ENCODE data around the gene SERPINF2.
A peak's percentile ranks its signal among the peaks of the same experiment; 100 is the strongest.

Gene SERPINF2

GRCh38 chr17:1725642-1726511 lies 16.8 kb upstream of the SERPINF2 start:
- H3K36me3 ChIP-seq (ENCODE audit: control insufficient read depth, insufficient read depth, low read length): no peaks in the 10 kb centered on the region
- H4K8ac ChIP-seq (ENCODE audit: low read depth, low read length): no peak overlapping the region
- H4K5ac ChIP-seq (ENCODE audit: low read length): no peak overlapping the region
- no peaks in the 10 kb centered on the region for H3K79me1 ChIP-seq (ENCODE audit: low read length)
- H3K9ac ChIP-seq (ENCODE audit: low read length): no peak overlapping the region
- no peaks in the 10 kb centered on the region for H3K79me2 ChIP-seq (ENCODE audit: control insufficient read depth, insufficient read depth, low read length)
- no peak overlapping the region for H3K4ac ChIP-seq (ENCODE audit: low read depth, low read length)
- no peak overlapping the region for H2AK5ac ChIP-seq (ENCODE audit: low read length)
- no peak overlapping the region for H3K18ac ChIP-seq (ENCODE audit: low read length)
- H3K27ac ChIP-seq (ENCODE audit: low read depth, low read length): no peak overlapping the region
- H3K56ac ChIP-seq (ENCODE audit: low read length): peak overlapping the region; percentile 19
- WGBS (ENCODE audit: extremely low coverage, insufficient coverage, low lambda C conversion rate): no CpG with 5 or more reads among the region's 54 CpGs
- no peak overlapping the region for H3K4me3 ChIP-seq (ENCODE audit: low read length)
- no peak overlapping the region for H3K4me2 ChIP-seq (ENCODE audit: low read length)
- DNase-seq: no peak
- no peaks in the 10 kb centered on the region for H3K4me1 ChIP-seq (ENCODE audit: control insufficient read depth, low read depth, low read length)
- H2BK15ac ChIP-seq (replicated peaks; ENCODE audit: low read depth): no peak overlapping the region
- H2BK120ac ChIP-seq (ENCODE audit: low read depth, low read length): no peak overlapping the region
- H2BK5ac ChIP-seq (ENCODE audit: low read length): no peak overlapping the region
- no peaks in the 10 kb centered on the region for H3K27me3 ChIP-seq (ENCODE audit: insufficient read depth, low read length, poor library complexity)
- H3K23ac ChIP-seq (ENCODE audit: low read length): peak overlapping the region; percentile 1

GRCh38 chr17:1726626-1727257 lies 15.9 kb upstream of the SERPINF2 start:
- H4K5ac ChIP-seq (ENCODE audit: low read length): no peak overlapping the region
- H2AK5ac ChIP-seq (ENCODE audit: low read length): no peak overlapping the region
- H2BK5ac ChIP-seq (ENCODE audit: low read length): no peak overlapping the region
- no peaks in the 10 kb centered on the region for H3K4me1 ChIP-seq (ENCODE audit: control insufficient read depth, low read depth, low read length)
- no peak overlapping the region for H3K23ac ChIP-seq (ENCODE audit: low read length)
- H3K56ac ChIP-seq (ENCODE audit: low read length): no peak overlapping the region
- no peaks in the 10 kb centered on the region for H3K79me2 ChIP-seq (ENCODE audit: control insufficient read depth, insufficient read depth, low read length)
- no peak overlapping the region for H3K27ac ChIP-seq (ENCODE audit: low read depth, low read length)
- H3K9ac ChIP-seq (ENCODE audit: low read length): no peak overlapping the region
- H2BK15ac ChIP-seq (replicated peaks; ENCODE audit: low read depth): no peak overlapping the region
- H3K4me3 ChIP-seq (ENCODE audit: low read length): no peak overlapping the region
- H2BK120ac ChIP-seq (ENCODE audit: low read depth, low read length): no peak overlapping the region
- no CpG with 5 or more reads among the region's 18 CpGs for WGBS (ENCODE audit: extremely low coverage, insufficient coverage, low lambda C conversion rate)
- H3K36me3 ChIP-seq (ENCODE audit: control insufficient read depth, insufficient read depth, low read length): no peaks in the 10 kb centered on the region
- DNase-seq: no peak
- no peak overlapping the region for H3K4ac ChIP-seq (ENCODE audit: low read depth, low read length)
- no peak overlapping the region for H3K18ac ChIP-seq (ENCODE audit: low read length)
- H3K79me1 ChIP-seq (ENCODE audit: low read length): no peaks in the 10 kb centered on the region
- H3K4me2 ChIP-seq (ENCODE audit: low read length): no peak overlapping the region
- H3K27me3 ChIP-seq (ENCODE audit: insufficient read depth, low read length, poor library complexity): no peaks in the 10 kb centered on the region
- no peak overlapping the region for H4K8ac ChIP-seq (ENCODE audit: low read depth, low read length)

- Histone ChIP-seq H3K9ac (ENCODE audit: low read length) (no peak overlapping the region), H3K79me2 (ENCODE audit: control insufficient read depth, insufficient read depth, low read length) (no peaks in the 10 kb centered on the region), H3K4me3 (ENCODE audit: low read length) (no peak overlapping the region), H3K79me1 (ENCODE audit: low read length) (no peaks in the 10 kb centered on the region), H3K4me1 (ENCODE audit: control insufficient read depth, low read depth, low read length) (no peaks in the 10 kb centered on the region), H3K23ac (ENCODE audit: low read length) (no peak overlapping the region), H2AK5ac (ENCODE audit: low read length) (no peak overlapping the region), H4K5ac (ENCODE audit: low read length) (no peak overlapping the region), H2BK5ac (ENCODE audit: low read length) (no peak overlapping the region), H3K27me3 (ENCODE audit: insufficient read depth, low read length, poor library complexity) (no peaks in the 10 kb centered on the region), H4K8ac (ENCODE audit: low read depth, low read length) (no peak overlapping the region), H3K27ac (ENCODE audit: low read depth, low read length) (no peak overlapping the region), H3K18ac (ENCODE audit: low read length) (no peak overlapping the region), H2BK120ac (ENCODE audit: low read depth, low read length) (no peak overlapping the region), H3K4ac (ENCODE audit: low read depth, low read length) (no peak overlapping the region), H3K4me2 (ENCODE audit: low read length) (no peak overlapping the region), H3K56ac (ENCODE audit: low read length) (no peak overlapping the region), H2BK15ac (replicated peaks; ENCODE audit: low read depth) (no peak overlapping the region), H3K36me3 (ENCODE audit: control insufficient read depth, insufficient read depth, low read length) (no peaks in the 10 kb centered on the region)
- WGBS (ENCODE audit: extremely low coverage, insufficient coverage, low lambda C conversion rate): no CpG with 5 or more reads among the region's 21 CpGs
- no peak for DNase-seq
Measured at GRCh38 chr17:1727258-1727789, 15.3 kb upstream of the SERPINF2 start.

GRCh38 chr17:1727876-1728630 lies 14.6 kb upstream of the SERPINF2 start:
- Histone ChIP-seq H3K27me3 (ENCODE audit: insufficient read depth, low read length, poor library complexity) (no peaks in the 10 kb centered on the region), H3K27ac (ENCODE audit: low read depth, low read length) (no peak overlapping the region), H2BK120ac (ENCODE audit: low read depth, low read length) (no peak overlapping the region), H2AK5ac (ENCODE audit: low read length) (no peak overlapping the region), H3K79me1 (ENCODE audit: low read length) (no peaks in the 10 kb centered on the region), H3K23ac (ENCODE audit: low read length) (no peak overlapping the region), H3K56ac (ENCODE audit: low read length) (no peak overlapping the region), H3K4me2 (ENCODE audit: low read length) (no peak overlapping the region), H3K4ac (ENCODE audit: low read depth, low read length) (no peak overlapping the region), H3K79me2 (ENCODE audit: control insufficient read depth, insufficient read depth, low read length) (no peaks in the 10 kb centered on the region), H3K36me3 (ENCODE audit: control insufficient read depth, insufficient read depth, low read length) (no peaks in the 10 kb centered on the region), H3K18ac (ENCODE audit: low read length) (no peak overlapping the region), H3K9ac (ENCODE audit: low read length) (no peak overlapping the region), H4K8ac (ENCODE audit: low read depth, low read length) (no peak overlapping the region), H2BK15ac (replicated peaks; ENCODE audit: low read depth) (no peak overlapping the region), H3K4me1 (ENCODE audit: control insufficient read depth, low read depth, low read length) (no peaks in the 10 kb centered on the region), H2BK5ac (ENCODE audit: low read length) (no peak overlapping the region), H3K4me3 (ENCODE audit: low read length) (no peak overlapping the region), H4K5ac (ENCODE audit: low read length) (no peak overlapping the region)
- no CpG with 5 or more reads among the region's 28 CpGs for WGBS (ENCODE audit: extremely low coverage, insufficient coverage, low lambda C conversion rate)
- no peak for DNase-seq

- H3K27me3 ChIP-seq (ENCODE audit: insufficient read depth, low read length, poor library complexity): no peaks in the 10 kb centered on the region
- H3K23ac ChIP-seq (ENCODE audit: low read length): no peak overlapping the region
- H3K4ac ChIP-seq (ENCODE audit: low read depth, low read length): no peak overlapping the region
- no peak overlapping the region for H3K27ac ChIP-seq (ENCODE audit: low read depth, low read length)
- no peak overlapping the region for H3K9ac ChIP-seq (ENCODE audit: low read length)
- no peak overlapping the region for H2BK15ac ChIP-seq (replicated peaks; ENCODE audit: low read depth)
- H2BK120ac ChIP-seq (ENCODE audit: low read depth, low read length): no peak overlapping the region
- no peak overlapping the region for H4K8ac ChIP-seq (ENCODE audit: low read depth, low read length)
- H2BK5ac ChIP-seq (ENCODE audit: low read length): no peak overlapping the region
- no peak overlapping the region for H4K5ac ChIP-seq (ENCODE audit: low read length)
- DNase-seq: no peak
- no peak overlapping the region for H3K4me3 ChIP-seq (ENCODE audit: low read length)
- no peaks in the 10 kb centered on the region for H3K79me2 ChIP-seq (ENCODE audit: control insufficient read depth, insufficient read depth, low read length)
- no peaks in the 10 kb centered on the region for H3K79me1 ChIP-seq (ENCODE audit: low read length)
- H3K18ac ChIP-seq (ENCODE audit: low read length): no peak overlapping the region
- WGBS (ENCODE audit: extremely low coverage, insufficient coverage, low lambda C conversion rate): no CpG with 5 or more reads among the region's 15 CpGs
- no peaks in the 10 kb centered on the region for H3K36me3 ChIP-seq (ENCODE audit: control insufficient read depth, insufficient read depth, low read length)
- H2AK5ac ChIP-seq (ENCODE audit: low read length): no peak overlapping the region
- H3K56ac ChIP-seq (ENCODE audit: low read length): no peak overlapping the region
- H3K4me1 ChIP-seq (ENCODE audit: control insufficient read depth, low read depth, low read length): no peaks in the 10 kb centered on the region
- H3K4me2 ChIP-seq (ENCODE audit: low read length): no peak overlapping the region
Measured at GRCh38 chr17:1729966-1730325, 12.7 kb upstream of the SERPINF2 start.

All from mesendoderm (in vitro differentiated cells).